Ascending aorta (tissue), 2 donors: ENCODE measurements around the gene CFAP92. TPM values are rescaled to one million over a fixed set of nuclear protein-coding genes. Genes with fewer than 3 reads are reported as not detected.
"Not testable (repeated sequence)": the region's sequence is repeated elsewhere in the genome, so short reads cannot be mapped to it uniquely, and the experiment has no call there.

Experiments used
- DNase-seq, 2 donors: peaks; one replicate each; pipeline ENCODE4 v3.0.0-alpha.2; 2019; ENCODE audit warnings: low spot score in 2 of 2
- H3K27ac ChIP-seq, 2 donors: fragments of 200-600 bp; sonication (generic); one replicate each; pipeline ENCODE4 v1.5.1; 2016 to 2017; ENCODE audit warnings: mild to moderate bottlenecking in 1 of 2
- H3K27me3 ChIP-seq: fragments of 200-600 bp; sonication (generic); one replicate; pipeline ENCODE4 v1.5.1; 2017
- H3K36me3 ChIP-seq, 2 donors: fragments of 200-600 bp; sonication (generic); one replicate each; pipeline ENCODE4 v1.5.1; 2016
- H3K4me1 ChIP-seq, 2 donors: fragments of 200-600 bp; sonication (generic); one replicate each; pipeline ENCODE4 v1.5.1; 2016 to 2017; ENCODE audit warnings: mild to moderate bottlenecking in 1 of 2
- H3K4me3 ChIP-seq, 2 donors: fragments of 200-600 bp; sonication (generic); one replicate each; pipeline ENCODE4 v1.5.1; 2016 to 2017; ENCODE audit warnings: mild to moderate bottlenecking in 1 of 2
- H3K9me3 ChIP-seq, 2 donors: fragments of 200-600 bp; sonication (generic); one replicate each; pipeline ENCODE4 v1.5.1; 2016
- intact Hi-C: fragments of 100-400 bp; cut with DNase I; formaldehyde crosslinking; loops from one replicate; pipeline ENCODE4 v1.15.1; 2023
- total RNA-seq: library from RNA; depleted of rRNA; stranded (reverse); fragments of >200 nt; gene quantifications from one replicate; pipeline ENCODE4 v1.1.0, GENCODE V29; 2016
- TF ChIP-seq, protein P1 (sequence below), 3 experiments: fragments of 200-600 bp in 2 of 3; fragments of 450-650 bp in 1 of 3; sonication (generic) in 2 of 3; IDR thresholded peaks; one replicate each; pipeline ENCODE4 v1.5.1; 2016 to 2019; ENCODE audit warnings: antibody characterized with exemption in 3 of 3, mild to moderate bottlenecking in 1 of 3, moderate library complexity in 1 of 3

Gene CFAP92
- total RNA-seq, 1 donor from 2014 or later, result not detected

DNA sequence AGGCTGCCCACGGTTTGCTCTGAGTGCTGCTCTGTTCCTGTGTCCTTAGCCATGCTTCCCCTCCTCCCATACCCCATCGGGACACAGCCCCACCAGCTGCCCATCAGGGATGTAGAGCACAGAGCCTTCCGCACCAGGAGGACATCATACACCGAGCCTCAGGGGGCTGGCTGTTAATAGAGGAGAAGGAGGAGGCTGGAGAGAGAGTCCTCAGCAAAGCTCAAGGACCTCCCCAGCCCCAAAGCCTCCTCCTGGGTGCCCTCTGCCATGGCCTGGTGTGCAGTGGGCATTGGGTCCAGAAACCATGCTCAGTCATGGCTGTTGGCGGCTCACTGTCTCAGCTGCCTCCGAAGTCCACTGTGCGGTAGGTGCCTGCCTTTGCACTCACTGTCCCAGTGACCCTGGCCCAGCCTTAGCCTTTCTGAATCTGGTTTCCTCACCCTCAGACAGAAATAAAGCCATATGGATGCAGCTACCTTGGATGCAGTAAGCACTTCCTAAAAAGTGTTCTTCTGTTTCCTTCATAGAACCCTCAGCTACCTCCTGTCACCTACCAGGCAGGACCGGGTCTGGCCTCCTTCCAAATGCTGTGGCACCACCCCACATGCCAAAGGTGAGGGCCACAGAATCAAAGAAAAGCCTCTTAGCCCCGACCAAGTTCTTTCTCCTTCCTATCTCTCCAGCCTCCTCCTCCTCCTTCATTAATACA lies 60.5 kb downstream of the CFAP92 start:
- TF ChIP-seq, protein P1, sequence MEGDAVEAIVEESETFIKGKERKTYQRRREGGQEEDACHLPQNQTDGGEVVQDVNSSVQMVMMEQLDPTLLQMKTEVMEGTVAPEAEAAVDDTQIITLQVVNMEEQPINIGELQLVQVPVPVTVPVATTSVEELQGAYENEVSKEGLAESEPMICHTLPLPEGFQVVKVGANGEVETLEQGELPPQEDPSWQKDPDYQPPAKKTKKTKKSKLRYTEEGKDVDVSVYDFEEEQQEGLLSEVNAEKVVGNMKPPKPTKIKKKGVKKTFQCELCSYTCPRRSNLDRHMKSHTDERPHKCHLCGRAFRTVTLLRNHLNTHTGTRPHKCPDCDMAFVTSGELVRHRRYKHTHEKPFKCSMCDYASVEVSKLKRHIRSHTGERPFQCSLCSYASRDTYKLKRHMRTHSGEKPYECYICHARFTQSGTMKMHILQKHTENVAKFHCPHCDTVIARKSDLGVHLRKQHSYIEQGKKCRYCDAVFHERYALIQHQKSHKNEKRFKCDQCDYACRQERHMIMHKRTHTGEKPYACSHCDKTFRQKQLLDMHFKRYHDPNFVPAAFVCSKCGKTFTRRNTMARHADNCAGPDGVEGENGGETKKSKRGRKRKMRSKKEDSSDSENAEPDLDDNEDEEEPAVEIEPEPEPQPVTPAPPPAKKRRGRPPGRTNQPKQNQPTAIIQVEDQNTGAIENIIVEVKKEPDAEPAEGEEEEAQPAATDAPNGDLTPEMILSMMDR (IDR thresholded peaks at IDR 0.05), result no peak
- DNase-seq, result no peak

DNA sequence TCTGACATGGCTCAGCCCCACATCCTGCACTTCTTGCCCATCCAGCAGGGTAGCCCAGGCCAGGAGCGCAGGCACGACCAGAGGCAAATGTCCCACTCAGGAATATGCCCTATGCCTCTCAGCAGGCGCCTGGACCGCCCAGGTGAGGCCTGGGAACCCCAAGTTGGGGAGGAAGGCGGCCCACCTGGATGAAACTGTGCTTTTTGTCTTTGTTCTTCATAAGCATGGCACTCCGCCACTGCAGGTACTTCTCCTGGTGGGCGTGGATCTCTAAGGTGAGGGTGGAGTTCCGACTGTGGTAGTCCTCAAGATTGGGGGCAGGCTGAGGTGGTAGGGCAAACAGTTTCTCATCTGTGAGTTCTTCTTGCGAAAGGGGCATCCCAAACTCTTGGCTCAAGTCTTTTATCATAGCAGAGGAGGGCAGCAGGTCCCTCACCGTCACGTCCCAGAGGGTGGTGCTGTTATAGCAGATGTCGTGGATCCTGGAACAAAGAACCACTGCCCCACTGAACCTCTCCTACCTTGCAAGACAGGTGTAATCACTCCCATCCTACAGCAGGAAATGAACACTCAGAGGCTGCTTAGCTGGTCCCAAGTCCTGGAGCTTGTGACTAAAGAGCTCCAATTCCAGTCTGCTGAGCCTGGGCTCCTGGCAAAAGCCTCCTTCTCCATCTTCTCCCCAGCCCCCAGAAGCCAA lies 61.2 kb downstream of the CFAP92 start:
- Histone ChIP-seq H3K9me3 (no peaks in the 10 kb centered on the region), H3K4me3 (no peak overlapping the region), H3K4me1 (no peaks in the 10 kb centered on the region), H3K27ac (no peak overlapping the region), H3K27me3 (no peaks in the 10 kb centered on the region), H3K36me3 (no peaks in the 10 kb centered on the region)
- TF ChIP-seq, protein P1 (IDR thresholded peaks at IDR 0.05), result no peak
- intact Hi-C loops, result no loop called here
- no peak for DNase-seq

More for the DNA sequence above, 60.5 kb downstream of the CFAP92 start:
- H3K4me1 ChIP-seq, result no peaks in the 10 kb centered on the region
- intact Hi-C loops, result no loop called here
- no peaks in the 10 kb centered on the region for H3K36me3 ChIP-seq
- no peaks in the 10 kb centered on the region for H3K27me3 ChIP-seq
- no peaks in the 10 kb centered on the region for H3K9me3 ChIP-seq
- H3K4me3 ChIP-seq, result no peak overlapping the region
- H3K27ac ChIP-seq, result no peak overlapping the region

DNA sequence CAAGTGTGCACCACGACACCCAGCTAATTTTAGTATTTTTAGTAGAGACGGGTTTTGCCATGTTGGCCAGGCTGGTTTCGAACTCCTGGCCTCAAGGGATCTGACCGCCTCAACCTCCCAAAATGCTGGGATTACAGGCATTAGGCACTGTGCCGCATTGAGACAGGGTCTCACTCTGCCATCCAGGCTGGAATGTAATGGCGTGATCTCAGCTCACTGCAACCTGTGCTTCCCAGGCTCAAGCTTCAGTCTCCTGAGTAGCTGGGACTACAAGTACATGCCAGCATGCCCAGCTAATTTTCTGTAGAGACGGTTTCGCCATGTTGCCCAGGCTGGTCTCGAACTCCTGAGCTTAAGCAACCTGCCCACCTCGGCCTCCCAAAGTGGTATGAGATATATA lies 62.8 kb downstream of the CFAP92 start:
- H3K9me3 ChIP-seq, result no peaks in the 10 kb centered on the region
- H3K4me1 ChIP-seq, result no peaks in the 10 kb centered on the region
- TF ChIP-seq, protein P1 (IDR thresholded peaks at IDR 0.05), result no peak
- no peaks in the 10 kb centered on the region for H3K36me3 ChIP-seq
- intact Hi-C loops, result no loop called here
- H3K27ac ChIP-seq, result no peak overlapping the region
- no peaks in the 10 kb centered on the region for H3K27me3 ChIP-seq
- DNase-seq, result no peak
- H3K4me3 ChIP-seq, result no peak overlapping the region

DNA sequence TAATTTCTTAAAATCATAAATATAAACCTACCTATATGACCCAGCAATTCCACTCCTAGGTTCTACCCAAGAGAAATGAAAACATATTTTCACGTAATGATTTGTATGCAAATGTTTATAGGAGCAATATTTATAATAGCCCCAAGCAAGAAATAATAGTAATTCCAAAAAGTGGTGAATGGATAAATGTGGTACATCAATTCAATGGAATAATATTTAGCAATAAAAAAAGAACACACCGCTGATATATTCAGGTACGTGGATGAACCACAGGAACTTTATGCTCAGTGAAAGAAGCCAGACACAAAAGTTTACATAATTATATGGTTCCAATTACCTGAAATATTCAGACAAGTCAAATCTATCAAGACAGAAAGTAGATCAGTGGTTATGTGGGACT lies 64.5 kb downstream of the CFAP92 start:
- Histone ChIP-seq H3K4me3 (no peak overlapping the region), H3K9me3 (no peaks in the 10 kb centered on the region), H3K27me3 (no peaks in the 10 kb centered on the region), H3K36me3 (no peaks in the 10 kb centered on the region), H3K4me1 (no peaks in the 10 kb centered on the region), H3K27ac (no peak overlapping the region)
- intact Hi-C loops, result no loop called here
- TF ChIP-seq, protein P1 (IDR thresholded peaks at IDR 0.05), result no peak
- DNase-seq, result no peak

DNA sequence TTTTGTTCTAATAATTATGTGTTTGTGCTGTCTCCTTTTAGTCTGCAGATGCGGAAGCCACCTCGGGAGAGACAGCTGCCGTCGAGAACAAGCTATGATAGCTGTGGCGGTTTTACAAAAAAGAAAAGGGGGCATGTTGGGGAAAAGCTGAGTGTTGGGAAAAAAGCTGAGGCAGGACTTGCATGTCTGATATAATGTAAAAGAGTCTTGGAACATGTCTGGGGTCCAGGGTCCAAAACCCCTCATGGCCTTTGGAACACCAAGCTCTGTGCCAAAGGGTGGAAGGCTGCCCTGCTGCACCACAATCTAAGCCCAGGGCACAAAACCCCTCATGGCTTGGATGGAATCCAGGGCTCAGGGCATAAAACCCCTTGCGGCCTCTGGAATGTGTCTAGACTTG lies 69.9 kb downstream of the CFAP92 start:
- H3K36me3 ChIP-seq, H3K27me3 ChIP-seq, H3K4me3 ChIP-seq, intact Hi-C loops, H3K27ac ChIP-seq, H3K4me1 ChIP-seq, H3K9me3 ChIP-seq, DNase-seq: not testable (repeated sequence)

DNA sequence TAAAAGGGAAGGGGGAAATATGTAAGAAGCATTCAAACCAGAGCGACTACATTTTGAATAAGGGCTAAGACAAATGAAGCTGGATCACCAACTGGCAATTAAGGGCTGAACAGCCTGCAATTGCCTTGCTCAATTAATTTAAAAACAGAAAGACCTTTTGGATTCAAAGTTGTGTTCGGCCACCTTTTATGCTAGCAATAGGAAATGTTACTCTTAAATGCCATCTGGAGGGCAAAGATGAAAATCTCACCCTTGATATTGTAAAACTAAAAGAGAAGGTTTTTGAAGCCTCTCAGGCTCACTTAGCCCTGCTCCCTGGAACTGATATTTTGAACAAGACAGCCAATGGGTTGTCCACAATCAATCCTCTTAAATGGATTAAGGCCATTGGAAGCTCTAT lies 70.3 kb downstream of the CFAP92 start:
- intact Hi-C loops, result no loop called here
- no peak overlapping the region for H3K4me3 ChIP-seq
- TF ChIP-seq, protein P1 (IDR thresholded peaks at IDR 0.05), result no peak
- DNase-seq, result peak in 1 of 2 donors; percentile 5
- H3K27ac ChIP-seq, result no peak overlapping the region
- no peaks in the 10 kb centered on the region for H3K36me3 ChIP-seq
- H3K4me1 ChIP-seq, result no peaks in the 10 kb centered on the region
- H3K27me3 ChIP-seq, result no peaks in the 10 kb centered on the region
- no peaks in the 10 kb centered on the region for H3K9me3 ChIP-seq
